Fibroblast of lung (primary cell): Measurements from ENCODE around the gene TIMP1. TPM values are rescaled to one million over a fixed set of nuclear protein-coding genes. Genes with fewer than 3 reads are reported as not detected.

Experiments used
- DNase-seq, 2 donors: peaks; one replicate each; pipeline versions ENCODE4 v3.0.0 to v3.0.0-alpha.2; 2010; ENCODE audit warnings: low read depth in 2 of 2
- H2AFZ ChIP-seq: 2 replicates; pipeline ENCODE4 v1.5.1; 2012; ENCODE audit warnings: low read length, control low read depth, inconsistent platforms
- H3K27ac ChIP-seq: 2 replicates; pipeline ENCODE4 v1.5.1; 2011; ENCODE audit warnings: low read length, control low read depth; ENCODE audit not compliant: insufficient read depth
- H3K27me3 ChIP-seq: 2 replicates; pipeline ENCODE4 v1.5.1; 2011; ENCODE audit warnings: mild to moderate bottlenecking, low read length; ENCODE audit not compliant: control insufficient read depth, insufficient read depth
- H3K36me3 ChIP-seq: 2 replicates; pipeline ENCODE4 v1.5.1; 2011; ENCODE audit warnings: low read length; ENCODE audit not compliant: control insufficient read depth, insufficient read depth
- H3K4me1 ChIP-seq: 2 replicates; pipeline ENCODE4 v1.5.1; 2011; ENCODE audit warnings: low read length; ENCODE audit not compliant: control insufficient read depth, insufficient read depth; ENCODE audit errors: extremely low read depth
- H3K4me2 ChIP-seq: 2 replicates; pipeline ENCODE4 v1.5.1; 2011; ENCODE audit warnings: low read length, control low read depth; ENCODE audit not compliant: insufficient read depth; ENCODE audit errors: extremely low read depth
- H3K4me3 ChIP-seq, 4 experiments: fragments of 200-600 bp in 1 of 4; sonication (generic) in 1 of 4; replicated peaks in 1 of 4; 2 replicates each; pipeline ENCODE4 v1.5.1; 2011 to 2016; ENCODE audit warnings: low read length in 4 of 4, low read depth in 3 of 4, mild to moderate bottlenecking in 3 of 4, control low read depth in 2 of 4, inconsistent platforms in 1 of 4, mixed read lengths in 1 of 4; ENCODE audit not compliant: insufficient read depth in 1 of 4; ENCODE audit errors: control extremely low read depth in 1 of 4
- H3K79me2 ChIP-seq: 2 replicates; pipeline ENCODE4 v1.5.1; 2012; ENCODE audit warnings: mild to moderate bottlenecking, low read length, inconsistent platforms; ENCODE audit not compliant: control insufficient read depth, insufficient read depth
- H3K9ac ChIP-seq: 2 replicates; pipeline ENCODE4 v1.5.1; 2011; ENCODE audit warnings: mild to moderate bottlenecking, low read length, control low read depth; ENCODE audit not compliant: insufficient read depth
- H3K9me3 ChIP-seq: 2 replicates; pipeline ENCODE4 v1.5.1; 2012; ENCODE audit warnings: low read depth, low read length; ENCODE audit not compliant: control insufficient read depth, insufficient read depth
- H4K20me1 ChIP-seq: 2 replicates; pipeline ENCODE4 v1.5.1; 2011; ENCODE audit warnings: low read length; ENCODE audit not compliant: control insufficient read depth, insufficient read depth; ENCODE audit errors: extremely low read depth
- EZH2 ChIP-seq: IDR thresholded peaks from 2 replicates; pipeline ENCODE4 v1.5.1; 2012; ENCODE audit warnings: low read length, control low read depth, mild to moderate bottlenecking; ENCODE audit errors: missing control alignments
- polyA plus RNA-seq, 2 donors: library from polyadenylated mRNA; depleted of rRNA in 1 of 2; stranded (reverse) in 1 of 2; unstranded in 1 of 2; fragments of >200 nt; gene quantifications; 2 replicates each; pipeline ENCODE4 v1.2.1, GENCODE V29; 2011 to 2012; ENCODE audit warnings: missing spikeins in 1 of 2
- total RNA-seq: library from RNA; depleted of rRNA; stranded (reverse); fragments of >200 nt; gene quantifications from 2 replicates; pipeline ENCODE4 v1.2.1, GENCODE V29; 2014
- TF ChIP-seq, protein P1 (sequence below), 2 donors: IDR thresholded peaks in 1 of 2; conservative IDR thresholded peaks in 1 of 2; 1 replicate in 1 of 2; 2 replicates in 1 of 2; pipeline ENCODE4 v1.5.1; 2011 to 2012; ENCODE audit warnings: low read length in 2 of 2, control low read depth in 1 of 2, inconsistent platforms in 1 of 2, low read depth in 1 of 2, mild to moderate bottlenecking in 1 of 2

TIMP1 gene
- total and polyA plus RNA-seq, 2 donors (not counting 1 experiment from before 2014, with no cell fraction given) = 845 to 1,117 TPM

DNA sequence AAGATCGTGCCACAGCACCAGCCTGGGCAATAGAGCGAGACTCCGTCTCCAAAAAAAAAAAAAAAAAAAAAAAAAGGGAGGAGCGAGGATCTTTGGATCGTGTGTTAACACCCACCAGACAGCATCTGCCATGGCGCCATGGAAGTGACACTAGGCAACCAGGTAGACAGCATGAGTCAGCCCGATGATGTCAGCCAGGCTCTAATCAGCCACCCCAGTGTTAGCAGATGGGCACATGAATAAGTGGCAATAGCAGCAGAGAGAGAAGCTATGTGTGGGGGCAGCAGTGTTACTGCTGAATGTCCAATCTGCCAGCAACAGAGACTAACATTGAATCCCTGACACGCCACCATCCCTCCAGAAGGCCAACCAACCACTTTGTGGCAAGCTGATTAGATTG, 30.8 kb downstream of the TIMP1 start:
- H3K9me3 ChIP-seq = no peaks in the 10 kb centered on the region
- DNase-seq = no peak
- H2AFZ ChIP-seq = no peak overlapping the region
- no peaks in the 10 kb centered on the region for H3K79me2 ChIP-seq
- no peaks in the 10 kb centered on the region for H3K36me3 ChIP-seq
- H3K27ac ChIP-seq = no peak overlapping the region
- H3K9ac ChIP-seq = no peak overlapping the region
- no peak overlapping the region for H3K4me2 ChIP-seq
- H3K4me3 ChIP-seq = no peak overlapping the region
- H3K27me3 ChIP-seq = peaks cover 7% of the 10 kb centered on the region
- H4K20me1 ChIP-seq = no peaks in the 10 kb centered on the region
- TF ChIP-seq, protein P1, sequence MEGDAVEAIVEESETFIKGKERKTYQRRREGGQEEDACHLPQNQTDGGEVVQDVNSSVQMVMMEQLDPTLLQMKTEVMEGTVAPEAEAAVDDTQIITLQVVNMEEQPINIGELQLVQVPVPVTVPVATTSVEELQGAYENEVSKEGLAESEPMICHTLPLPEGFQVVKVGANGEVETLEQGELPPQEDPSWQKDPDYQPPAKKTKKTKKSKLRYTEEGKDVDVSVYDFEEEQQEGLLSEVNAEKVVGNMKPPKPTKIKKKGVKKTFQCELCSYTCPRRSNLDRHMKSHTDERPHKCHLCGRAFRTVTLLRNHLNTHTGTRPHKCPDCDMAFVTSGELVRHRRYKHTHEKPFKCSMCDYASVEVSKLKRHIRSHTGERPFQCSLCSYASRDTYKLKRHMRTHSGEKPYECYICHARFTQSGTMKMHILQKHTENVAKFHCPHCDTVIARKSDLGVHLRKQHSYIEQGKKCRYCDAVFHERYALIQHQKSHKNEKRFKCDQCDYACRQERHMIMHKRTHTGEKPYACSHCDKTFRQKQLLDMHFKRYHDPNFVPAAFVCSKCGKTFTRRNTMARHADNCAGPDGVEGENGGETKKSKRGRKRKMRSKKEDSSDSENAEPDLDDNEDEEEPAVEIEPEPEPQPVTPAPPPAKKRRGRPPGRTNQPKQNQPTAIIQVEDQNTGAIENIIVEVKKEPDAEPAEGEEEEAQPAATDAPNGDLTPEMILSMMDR (conservative IDR thresholded peaks at IDR 0.05 in 1 of 2, IDR thresholded peaks at IDR 0.05 in 1 of 2; ENCODE audit: low read depth in 1 of 2, low read length in 2 of 2) = no peak
- TF ChIP-seq EZH2 = no peak
- no peaks in the 10 kb centered on the region for H3K4me1 ChIP-seq

DNA sequence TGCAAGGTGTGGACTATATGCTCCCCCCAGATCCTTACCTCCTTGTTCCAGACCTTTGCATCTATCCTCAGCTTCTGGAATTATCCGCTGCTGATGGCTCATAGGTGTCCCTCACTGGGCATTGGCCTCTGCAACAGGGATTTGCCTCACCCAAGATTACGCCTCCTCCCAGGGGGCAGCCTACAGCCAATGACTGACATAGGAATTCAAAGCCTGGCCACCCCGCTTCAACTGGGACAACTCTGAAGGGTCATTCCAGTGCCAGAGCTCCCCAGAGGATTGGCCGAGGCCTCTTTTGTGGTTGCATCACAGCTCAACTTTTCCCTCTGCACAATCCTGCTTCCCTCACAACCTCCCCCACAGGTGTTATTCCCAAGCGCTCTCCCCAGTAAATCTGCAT, 32.4 kb downstream of the TIMP1 start:
- Histone ChIP-seq H3K36me3 (no peaks in the 10 kb centered on the region), H3K27me3 (peaks cover 5% of the 10 kb centered on the region), H3K9me3 (no peaks in the 10 kb centered on the region), H3K27ac (no peak overlapping the region), H2AFZ (no peak overlapping the region), H3K79me2 (no peaks in the 10 kb centered on the region), H3K4me2 (no peak overlapping the region), H3K4me1 (no peaks in the 10 kb centered on the region), H3K4me3 (no peak overlapping the region), H3K9ac (no peak overlapping the region), H4K20me1 (no peaks in the 10 kb centered on the region)
- no peak for DNase-seq
- TF ChIP-seq EZH2 = no peak
- TF ChIP-seq, protein P1 (conservative IDR thresholded peaks at IDR 0.05 in 1 of 2, IDR thresholded peaks at IDR 0.05 in 1 of 2; ENCODE audit: low read depth in 1 of 2, low read length in 2 of 2) = no peak

DNA sequence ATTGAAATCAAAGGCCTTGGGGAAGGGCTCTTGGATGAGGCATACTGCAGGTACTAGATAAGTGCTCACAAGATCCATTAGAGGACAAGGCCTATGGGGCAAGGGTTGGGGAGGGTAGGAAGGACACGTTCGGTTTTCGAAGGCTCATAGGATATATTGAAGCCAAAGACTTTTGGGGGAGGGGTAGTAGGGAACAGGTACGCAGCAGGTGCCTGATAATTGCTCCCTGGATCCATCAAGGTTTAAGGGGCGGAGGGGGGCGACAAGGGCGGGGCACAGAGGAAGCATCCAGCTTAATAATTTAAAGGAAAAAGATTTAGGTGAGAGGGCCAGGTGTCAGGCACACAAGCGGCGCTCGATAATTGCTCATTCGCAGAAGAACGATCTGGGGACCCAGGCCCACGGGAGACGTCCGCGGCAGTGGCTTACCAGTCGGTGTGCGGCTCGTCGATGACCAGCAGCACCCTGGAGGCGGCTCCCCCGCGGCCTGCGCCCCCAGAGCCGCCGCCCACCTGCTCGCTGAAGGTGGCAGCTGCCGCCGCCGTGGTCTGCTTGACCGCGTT, 36.8 kb downstream of the TIMP1 start:
- TF ChIP-seq EZH2 = no peak
- TF ChIP-seq, protein P1 (conservative IDR thresholded peaks at IDR 0.05 in 1 of 2, IDR thresholded peaks at IDR 0.05 in 1 of 2; ENCODE audit: low read depth in 1 of 2, low read length in 2 of 2) = no peak
- H3K27ac ChIP-seq = no peak overlapping the region
- no peaks in the 10 kb centered on the region for H3K36me3 ChIP-seq
- no peaks in the 10 kb centered on the region for H3K9me3 ChIP-seq
- peak overlapping the region in 1 of 4 experiments; percentile 48 for H3K4me3 ChIP-seq
- H3K4me1 ChIP-seq = peaks cover 3% of the 10 kb centered on the region
- peaks cover 5% of the 10 kb centered on the region for H3K27me3 ChIP-seq
- no peak overlapping the region for H3K9ac ChIP-seq
- H2AFZ ChIP-seq = no peak overlapping the region
- no peaks in the 10 kb centered on the region for H4K20me1 ChIP-seq
- no peak for DNase-seq
- no peak overlapping the region for H3K4me2 ChIP-seq
- H3K79me2 ChIP-seq = no peaks in the 10 kb centered on the region
